Mammary epithelial cell (primary cell): Measurements from ENCODE around the gene TMEM106C.

Experiments
- EZH2 ChIP-seq: IDR thresholded peaks from 2 replicates; pipeline ENCODE4 v1.6.1; 2012; ENCODE audit warnings: low read length, inconsistent platforms, borderline replicate concordance
- TF ChIP-seq, protein P1 (sequence below), 2 donors: IDR thresholded peaks in 1 of 2; conservative IDR thresholded peaks in 1 of 2; 2 replicates each; pipeline ENCODE4 v1.5.1; 2011 to 2012; ENCODE audit warnings: inconsistent platforms in 2 of 2, low read length in 2 of 2, mild to moderate bottlenecking in 2 of 2, control low read depth in 1 of 2, low read depth in 1 of 2; ENCODE audit not compliant: insufficient read depth in 1 of 2; ENCODE audit errors: extremely low read depth in 1 of 2

DNA sequence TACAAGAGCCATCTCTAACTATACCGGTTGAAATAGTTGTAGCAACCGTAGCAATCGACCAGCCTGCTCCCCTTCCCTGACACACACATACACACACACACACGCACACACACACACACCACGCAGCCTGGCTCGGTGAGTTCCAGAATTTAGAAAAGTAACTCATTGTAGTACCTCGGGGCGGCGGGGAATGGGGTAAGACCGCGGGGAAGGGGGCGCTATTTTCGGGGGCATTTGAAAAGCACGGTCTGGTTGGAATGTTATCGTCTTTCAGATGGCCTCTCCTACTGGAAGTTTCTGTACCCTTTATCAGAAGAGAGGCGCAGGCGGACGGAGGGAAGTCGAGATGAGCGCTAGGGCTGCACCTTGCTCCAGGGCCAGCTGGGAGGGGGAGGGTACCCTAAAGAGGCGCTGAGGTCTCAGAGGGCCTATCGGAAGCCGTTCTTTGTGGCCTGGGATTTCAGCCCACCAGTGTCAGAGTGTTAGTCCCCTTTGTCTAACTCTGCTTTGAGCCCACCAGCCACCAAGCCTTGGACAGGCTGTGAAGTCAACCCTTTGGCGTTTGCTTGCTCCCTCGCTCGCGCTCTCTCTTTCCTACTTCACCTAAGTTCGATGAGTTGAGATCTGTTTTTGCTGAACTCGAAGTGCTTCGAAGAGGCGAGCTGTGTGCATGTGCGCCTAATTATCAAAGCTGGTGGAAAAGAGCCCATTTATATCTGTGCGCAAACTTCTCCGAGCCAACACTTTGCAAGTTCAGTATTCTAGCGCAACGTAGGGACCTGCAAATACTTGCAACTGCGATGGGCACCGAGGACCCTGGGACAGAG, 40.0 kb downstream of the TMEM106C start:
- TF ChIP-seq, protein P1, sequence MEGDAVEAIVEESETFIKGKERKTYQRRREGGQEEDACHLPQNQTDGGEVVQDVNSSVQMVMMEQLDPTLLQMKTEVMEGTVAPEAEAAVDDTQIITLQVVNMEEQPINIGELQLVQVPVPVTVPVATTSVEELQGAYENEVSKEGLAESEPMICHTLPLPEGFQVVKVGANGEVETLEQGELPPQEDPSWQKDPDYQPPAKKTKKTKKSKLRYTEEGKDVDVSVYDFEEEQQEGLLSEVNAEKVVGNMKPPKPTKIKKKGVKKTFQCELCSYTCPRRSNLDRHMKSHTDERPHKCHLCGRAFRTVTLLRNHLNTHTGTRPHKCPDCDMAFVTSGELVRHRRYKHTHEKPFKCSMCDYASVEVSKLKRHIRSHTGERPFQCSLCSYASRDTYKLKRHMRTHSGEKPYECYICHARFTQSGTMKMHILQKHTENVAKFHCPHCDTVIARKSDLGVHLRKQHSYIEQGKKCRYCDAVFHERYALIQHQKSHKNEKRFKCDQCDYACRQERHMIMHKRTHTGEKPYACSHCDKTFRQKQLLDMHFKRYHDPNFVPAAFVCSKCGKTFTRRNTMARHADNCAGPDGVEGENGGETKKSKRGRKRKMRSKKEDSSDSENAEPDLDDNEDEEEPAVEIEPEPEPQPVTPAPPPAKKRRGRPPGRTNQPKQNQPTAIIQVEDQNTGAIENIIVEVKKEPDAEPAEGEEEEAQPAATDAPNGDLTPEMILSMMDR (conservative IDR thresholded peaks at IDR 0.05 in 1 of 2, IDR thresholded peaks at IDR 0.05 in 1 of 2; ENCODE audit: extremely low read depth in 1 of 2, insufficient read depth in 1 of 2, low read depth in 1 of 2, low read length in 2 of 2) = no peak
- TF ChIP-seq EZH2 = peak; percentile 74
